Psoas muscle (tissue), 8 donors: Measurements from ENCODE around the gene DGCR8. TPM values are rescaled to one million over a fixed set of nuclear protein-coding genes. Genes with fewer than 3 reads are reported as not detected.

Experiments
- ATAC-seq, 4 donors: fragments of 200-7000 bp; cut with Tn5 transposase; one replicate each; pipeline ENCODE4 v1.9.1; 2020; ENCODE audit warnings: moderate library complexity in 3 of 4, mild to moderate bottlenecking in 2 of 4
- DNase-seq, 2 donors: peaks; one replicate each; pipeline ENCODE4 v3.0.0-alpha.2; 2020
- H3K27ac ChIP-seq: fragments of 200-600 bp; one replicate; pipeline ENCODE4 v1.8.0; 2022
- H3K27me3 ChIP-seq, 3 donors: fragments of 200-600 bp in 1 of 3; one replicate each; pipeline versions ENCODE4 v1.6.1 to v1.8.0; 2013 to 2022; ENCODE audit warnings: low read length in 2 of 3, mild to moderate bottlenecking in 2 of 3, moderate library complexity in 1 of 3; ENCODE audit not compliant: insufficient read depth in 3 of 3
- H3K36me3 ChIP-seq, 2 donors: fragments of 200-600 bp in 1 of 2; one replicate each; pipeline versions ENCODE4 v1.6.1 to v1.8.0; 2013 to 2022; ENCODE audit warnings: low read depth in 1 of 2, mild to moderate bottlenecking in 1 of 2, moderate library complexity in 1 of 2; ENCODE audit not compliant: insufficient read depth in 1 of 2
- H3K4me1 ChIP-seq: fragments of 200-600 bp; one replicate; pipeline ENCODE4 v1.8.0; 2022
- H3K4me3 ChIP-seq: fragments of 200-600 bp; one replicate; pipeline ENCODE4 v1.8.0; 2022; ENCODE audit warnings: mild to moderate bottlenecking
- H3K9me3 ChIP-seq: fragments of 200-600 bp; one replicate; pipeline ENCODE4 v1.8.0; 2022
- WGBS, 3 donors: extraction: QIAGEN DNeasy Blood & Tissue Kit; methylation state at CpG; one replicate each; pipeline versions ENCODE4 v1.1.6 to v1.1.7; 2013; 5-methylcytosine and 5-hydroxymethylcytosine counted together
- intact Hi-C, 2 donors: fragments of 100-400 bp; cut with DNase I; formaldehyde crosslinking; loops; one replicate each; pipeline versions ENCODE4 v1.11.0 to v1.14.2; 2022
- polyA plus RNA-seq, 3 donors: library from polyadenylated mRNA; stranded (reverse); fragments of 200-250 nt; gene quantifications; one replicate each; pipeline ENCODE4 v1.2.3, GENCODE V29; 2013
- total RNA-seq, 4 donors: library from RNA; stranded (reverse); fragmentation: NEBNext Ultra II Directional in 2 of 4; extraction: Animal tissue kit (Norgen Biotek cat#: 25700) in 2 of 4; gene quantifications; one replicate each; pipeline versions ENCODE4 v1.2.1 to v1.2.4, GENCODE V29; 2021 to 2023
- TF ChIP-seq, protein P1 (sequence below): fragments of 200-600 bp; IDR thresholded peaks from one replicate; pipeline ENCODE4 v1.8.0; 2022; ENCODE audit warnings: antibody characterized with exemption
- donor health status: healthy with polysubstance abuse.
- donor health status: DM: no; HTN: no; CAD: no; lungs with moderate emphysema.
- donor health status: Bipolar disorder and iron deficiency.
- donor health status: healthy.
- donor health status: DM: yes; HTN: yes; CAD: no.
- donor health status: DM: no; HTN: no; CAD: no.
- donor health status: DM: no; HTN: no; CAD: no.
- donor health status: DM: yes; HTN: yes; CAD: no.

Gene DGCR8
- total and polyA plus RNA-seq, 7 donors: 10.5 to 21.5 (median 15.3) TPM

- Histone ChIP-seq H3K27ac (no peak overlapping the region), H3K4me3 (no peak overlapping the region), H3K36me3 (peaks cover 27 to 95% of the 10 kb centered on the region in 2 donors), H3K4me1 (peaks cover 7% of the 10 kb centered on the region), H3K9me3 (no peaks in the 10 kb centered on the region), H3K27me3 (no peaks in the 10 kb centered on the region)
- TF ChIP-seq, protein P1, sequence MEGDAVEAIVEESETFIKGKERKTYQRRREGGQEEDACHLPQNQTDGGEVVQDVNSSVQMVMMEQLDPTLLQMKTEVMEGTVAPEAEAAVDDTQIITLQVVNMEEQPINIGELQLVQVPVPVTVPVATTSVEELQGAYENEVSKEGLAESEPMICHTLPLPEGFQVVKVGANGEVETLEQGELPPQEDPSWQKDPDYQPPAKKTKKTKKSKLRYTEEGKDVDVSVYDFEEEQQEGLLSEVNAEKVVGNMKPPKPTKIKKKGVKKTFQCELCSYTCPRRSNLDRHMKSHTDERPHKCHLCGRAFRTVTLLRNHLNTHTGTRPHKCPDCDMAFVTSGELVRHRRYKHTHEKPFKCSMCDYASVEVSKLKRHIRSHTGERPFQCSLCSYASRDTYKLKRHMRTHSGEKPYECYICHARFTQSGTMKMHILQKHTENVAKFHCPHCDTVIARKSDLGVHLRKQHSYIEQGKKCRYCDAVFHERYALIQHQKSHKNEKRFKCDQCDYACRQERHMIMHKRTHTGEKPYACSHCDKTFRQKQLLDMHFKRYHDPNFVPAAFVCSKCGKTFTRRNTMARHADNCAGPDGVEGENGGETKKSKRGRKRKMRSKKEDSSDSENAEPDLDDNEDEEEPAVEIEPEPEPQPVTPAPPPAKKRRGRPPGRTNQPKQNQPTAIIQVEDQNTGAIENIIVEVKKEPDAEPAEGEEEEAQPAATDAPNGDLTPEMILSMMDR: no peak
- DNase-seq (no peak), ATAC-seq (no peak)
- intact Hi-C loops: no loop called here
- WGBS, 3 donors: 94 to 96% (median 95%) methylated on average over 9 of the region's 9 CpGs
Observed at GRCh38 chr22:20090730-20091240, 10.7 kb downstream of the DGCR8 start.

- intact Hi-C loops: no loop called here
- no peak for DNase-seq
- WGBS, 3 donors: 92 to 95% (median 92%) methylated on average over 16 of the region's 16 CpGs
Observed at GRCh38 chr22:20091690-20092476, 11.8 kb downstream of the DGCR8 start.

GRCh38 chr22:20092477-20092854 lies 12.4 kb downstream of the DGCR8 start:
- WGBS, 3 donors: 90 to 96% (median 91%) methylated on average over 11 of the region's 11 CpGs
- no peaks in the 10 kb centered on the region for H3K9me3 ChIP-seq
- peaks cover 19 to 95% of the 10 kb centered on the region in 2 donors for H3K36me3 ChIP-seq
- H3K27ac ChIP-seq: no peak overlapping the region
- ATAC-seq (no peak), DNase-seq (no peak)
- intact Hi-C loops: no loop called here
- TF ChIP-seq, protein P1: no peak
- H3K4me3 ChIP-seq: no peak overlapping the region
- no peaks in the 10 kb centered on the region for H3K27me3 ChIP-seq
- peaks cover 7% of the 10 kb centered on the region for H3K4me1 ChIP-seq

More at GRCh38 chr22:20091690-20092476, 11.8 kb downstream of the DGCR8 start:
- Histone ChIP-seq H3K4me3 (no peak overlapping the region), H3K4me1 (peaks cover 7% of the 10 kb centered on the region), H3K27me3 (no peaks in the 10 kb centered on the region), H3K36me3 (peaks cover 21 to 95% of the 10 kb centered on the region in 2 donors), H3K9me3 (no peaks in the 10 kb centered on the region), H3K27ac (no peak overlapping the region)
- TF ChIP-seq, protein P1: no peak
- no peak for ATAC-seq

- peak overlapping the region; percentile 70 for H3K27ac ChIP-seq
- peak; percentile 94 to 98 (median 96) for ATAC-seq
- intact Hi-C loops: no loop called here
- peaks cover 21 to 95% of the 10 kb centered on the region in 2 donors for H3K36me3 ChIP-seq
- peak; percentile 66 to 92 for DNase-seq
- no peaks in the 10 kb centered on the region for H3K27me3 ChIP-seq
- no peak overlapping the region for H3K4me3 ChIP-seq
- WGBS, 3 donors: 41 to 47% (median 43%) methylated on average over 13 of the region's 13 CpGs
- no peaks in the 10 kb centered on the region for H3K9me3 ChIP-seq
- TF ChIP-seq, protein P1: no peak
- H3K4me1 ChIP-seq: peaks cover 7% of the 10 kb centered on the region
Observed at GRCh38 chr22:20093418-20094196, 13.6 kb downstream of the DGCR8 start.
